Spinal cord (tissue), 10 donors: ENCODE results near the gene GABRG3. TPM values are rescaled to one million over a fixed set of nuclear protein-coding genes. Genes with fewer than 3 reads are reported as not detected.
A peak's percentile ranks its signal among the peaks of the same experiment; 100 is the strongest.

ENCODE experiments used
- DNase-seq, 6 donors: peaks; one replicate each; pipeline versions ENCODE4 v3.0.0 to v3.0.0-alpha.2; 2013 to 2015; ENCODE audit warnings: low spot score in 6 of 6, low read depth in 4 of 6
- H3K27ac ChIP-seq: one replicate; pipeline ENCODE4 v1.5.1; 2013; ENCODE audit warnings: low read depth, low read length, control low read depth
- H3K27me3 ChIP-seq: one replicate; pipeline ENCODE4 v1.6.1; 2013; ENCODE audit warnings: low read length; ENCODE audit not compliant: control insufficient read depth, insufficient read depth
- H3K36me3 ChIP-seq: one replicate; pipeline ENCODE4 v1.6.1; 2013; ENCODE audit warnings: low read length; ENCODE audit not compliant: control insufficient read depth, insufficient read depth
- H3K4me1 ChIP-seq: one replicate; pipeline ENCODE4 v1.6.1; 2013; ENCODE audit warnings: low read length; ENCODE audit not compliant: control insufficient read depth, insufficient read depth
- H3K4me3 ChIP-seq: one replicate; pipeline ENCODE4 v1.5.1; 2013; ENCODE audit warnings: low read depth, low read length, control low read depth
- H3K9me3 ChIP-seq: one replicate; pipeline ENCODE4 v1.6.1; 2013; ENCODE audit warnings: low read length; ENCODE audit not compliant: control insufficient read depth, insufficient read depth
- WGBS: methylation state at CpG from one replicate; pipeline ENCODE4 v1.1.5; 2013; ENCODE audit warnings: missing lambda C conversion rate; ENCODE audit not compliant: insufficient coverage; 5-methylcytosine and 5-hydroxymethylcytosine counted together
- polyA plus RNA-seq, 2 donors: library from polyadenylated mRNA; unstranded; fragments of 120-200 nt; gene quantifications; one replicate each; pipeline ENCODE4 v1.2.1, GENCODE V29; 2013; ENCODE audit not compliant: insufficient read length in 2 of 2
- total RNA-seq, 2 donors: library from RNA; depleted of rRNA in 1 of 2; stranded (reverse); fragments of 120-200 nt in 1 of 2; fragments of >200 nt in 1 of 2; gene quantifications; one replicate each; pipeline versions ENCODE4 v1.2.3 to v1.2.4, GENCODE V29; 2013 to 2014
- donor health status: healthy.

The GABRG3 gene
- total and polyA plus RNA-seq, 4 donors: 5.7 to 23.7 (median 10.4) TPM

DNA sequence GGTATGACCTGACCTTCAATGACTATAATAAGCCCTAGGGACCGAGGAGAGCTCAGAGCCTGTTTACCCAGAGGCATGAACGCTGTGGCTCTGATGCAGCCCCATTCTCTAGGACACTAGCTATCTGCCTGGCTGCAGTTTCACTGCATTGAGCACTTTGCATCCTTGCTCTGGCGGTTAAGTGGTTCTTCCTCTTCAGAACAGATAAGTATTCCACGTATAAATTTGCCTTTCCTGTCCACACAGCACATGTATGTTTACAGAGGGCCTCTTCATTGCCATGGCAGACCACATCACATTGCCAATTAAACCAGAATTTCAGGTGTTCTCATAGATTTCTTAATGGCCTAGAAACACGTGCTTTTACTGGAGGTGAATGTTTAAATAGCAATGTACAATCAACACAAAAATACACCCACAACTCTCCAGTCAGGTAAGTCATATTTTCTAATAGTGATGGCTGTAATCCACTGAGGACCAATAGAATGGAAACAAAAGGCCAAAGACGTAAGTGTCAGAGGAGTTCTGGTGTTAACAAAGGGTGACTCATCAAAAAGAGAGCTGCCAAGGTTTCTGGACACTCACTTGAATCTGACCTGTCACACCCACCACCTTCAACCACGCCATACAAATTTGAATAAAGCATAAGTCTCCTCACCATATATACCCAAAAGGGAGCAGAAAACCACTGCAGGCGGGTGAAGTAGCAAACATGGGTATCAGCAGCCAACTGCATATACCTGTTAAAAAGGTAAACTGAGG, 574.7 kb downstream of the GABRG3 start:
- DNase-seq: no peak
- 89% methylated on average over 4 of the region's 8 CpGs for WGBS

DNA sequence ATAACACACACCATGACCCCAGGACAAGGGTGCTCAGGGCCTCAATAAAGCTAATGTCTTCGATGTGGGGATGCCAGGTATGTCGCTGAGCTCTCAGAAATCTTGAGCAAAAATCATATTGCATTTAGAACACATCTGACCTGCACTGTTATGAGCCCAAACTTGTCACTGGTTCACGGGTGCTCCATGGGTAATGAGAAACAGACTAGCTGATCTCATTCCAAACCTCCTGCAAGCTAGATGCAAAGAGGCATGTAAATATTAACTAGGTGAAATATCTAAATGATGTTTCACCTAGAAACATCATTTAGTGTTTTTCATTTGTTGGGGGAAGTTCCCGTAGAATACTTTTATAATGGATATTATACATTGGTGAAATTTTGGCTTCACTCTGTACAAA, 578.8 kb downstream of the GABRG3 start:
- H3K36me3 ChIP-seq: no peaks in the 10 kb centered on the region
- DNase-seq: no peak
- no peak overlapping the region for H3K4me3 ChIP-seq
- no CpG with 5 or more reads among the region's 4 CpGs for WGBS
- no peak overlapping the region for H3K27ac ChIP-seq
- no peaks in the 10 kb centered on the region for H3K9me3 ChIP-seq
- H3K27me3 ChIP-seq: no peaks in the 10 kb centered on the region
- no peaks in the 10 kb centered on the region for H3K4me1 ChIP-seq

More for the DNA sequence above, 574.7 kb downstream of the GABRG3 start:
- no peaks in the 10 kb centered on the region for H3K4me1 ChIP-seq
- no peaks in the 10 kb centered on the region for H3K36me3 ChIP-seq
- no peak overlapping the region for H3K4me3 ChIP-seq
- no peaks in the 10 kb centered on the region for H3K27me3 ChIP-seq
- H3K9me3 ChIP-seq: no peaks in the 10 kb centered on the region
- H3K27ac ChIP-seq: no peak overlapping the region

DNA sequence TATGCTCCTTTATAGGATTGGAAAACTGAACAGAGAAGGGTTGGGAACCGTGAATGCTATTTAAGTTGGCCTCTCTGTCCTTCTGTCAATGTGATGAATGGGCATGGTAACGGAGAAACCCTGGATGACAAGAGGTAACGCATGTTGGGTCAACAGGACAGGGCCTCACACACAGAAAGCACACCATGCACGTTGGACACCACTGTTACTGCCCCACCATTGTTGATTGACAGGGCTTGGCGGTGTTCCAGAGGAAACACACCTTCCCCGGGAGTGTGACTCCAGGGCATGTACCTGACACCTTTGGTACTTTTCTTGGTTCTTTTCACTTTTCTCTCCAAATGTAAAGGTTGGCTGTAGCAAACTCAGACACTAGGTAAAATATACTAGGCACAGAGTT, 579.7 kb downstream of the GABRG3 start:
- H3K27me3 ChIP-seq: no peaks in the 10 kb centered on the region
- H3K9me3 ChIP-seq: no peaks in the 10 kb centered on the region
- no peaks in the 10 kb centered on the region for H3K4me1 ChIP-seq
- H3K36me3 ChIP-seq: no peaks in the 10 kb centered on the region
- no peak for DNase-seq
- no peak overlapping the region for H3K27ac ChIP-seq
- H3K4me3 ChIP-seq: no peak overlapping the region
- WGBS: 74% methylated on average over 3 of the region's 6 CpGs

DNA sequence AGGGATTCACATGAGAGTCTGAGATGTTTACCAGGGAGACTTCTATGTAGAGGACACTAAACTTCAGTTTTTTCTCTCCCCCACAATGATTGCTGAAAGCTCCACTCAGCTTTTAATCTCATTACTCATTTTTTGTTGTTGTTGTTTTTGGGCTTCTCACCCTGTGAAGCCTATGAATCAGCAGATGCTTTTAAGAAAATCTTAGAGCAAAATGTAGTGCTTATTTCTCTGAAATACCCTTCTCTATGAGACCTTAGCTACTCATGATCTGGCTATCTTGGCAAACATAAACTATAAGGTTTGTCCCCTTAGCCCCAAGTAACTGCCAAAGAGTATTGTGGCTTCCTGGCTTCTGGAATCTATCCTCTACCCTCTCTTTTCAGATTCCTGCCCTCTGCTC, 590.8 kb downstream of the GABRG3 start:
- DNase-seq: no peak
- Histone ChIP-seq H3K36me3 (no peaks in the 10 kb centered on the region), H3K4me3 (no peak overlapping the region), H3K9me3 (peaks cover 9% of the 10 kb centered on the region), H3K27ac (no peak overlapping the region), H3K27me3 (no peaks in the 10 kb centered on the region), H3K4me1 (peaks cover 3% of the 10 kb centered on the region)

DNA sequence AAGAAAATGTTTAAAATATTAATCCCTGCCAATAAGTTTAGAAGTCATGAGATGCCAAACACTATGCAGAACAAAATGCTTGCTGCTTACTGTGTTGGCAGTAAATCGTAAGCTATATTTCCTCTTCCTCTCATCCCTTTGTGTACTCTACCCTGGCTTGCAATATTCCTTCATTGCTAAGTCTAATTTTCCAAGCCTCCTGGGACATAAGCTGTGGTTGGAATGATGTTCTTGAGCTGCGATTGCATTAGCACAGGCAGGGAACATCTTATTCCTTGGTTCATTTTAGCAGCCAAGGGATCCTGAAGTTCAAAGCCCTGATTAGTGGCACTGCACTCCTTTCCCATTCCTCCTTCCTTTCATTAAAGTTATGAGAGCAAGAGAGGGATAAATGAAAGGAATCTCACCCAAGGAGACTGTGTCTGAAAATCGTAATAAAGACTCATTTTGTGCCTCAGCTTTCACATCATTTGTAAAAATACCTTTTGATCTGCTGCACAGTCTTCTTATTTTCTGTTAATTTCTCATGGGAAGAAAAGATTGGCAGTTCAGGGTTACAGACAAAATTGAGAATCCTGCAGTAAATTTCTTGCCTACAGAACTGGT, 592.9 kb downstream of the GABRG3 start:
- peak in 1 of 6 donors; percentile 17 for DNase-seq
- no peaks in the 10 kb centered on the region for H3K36me3 ChIP-seq
- H3K4me1 ChIP-seq: peaks cover 3% of the 10 kb centered on the region
- H3K4me3 ChIP-seq: no peak overlapping the region
- WGBS: no CpG with 5 or more reads among the region's 3 CpGs
- no peaks in the 10 kb centered on the region for H3K27me3 ChIP-seq
- peaks cover 9% of the 10 kb centered on the region for H3K9me3 ChIP-seq
- H3K27ac ChIP-seq: no peak overlapping the region

DNA sequence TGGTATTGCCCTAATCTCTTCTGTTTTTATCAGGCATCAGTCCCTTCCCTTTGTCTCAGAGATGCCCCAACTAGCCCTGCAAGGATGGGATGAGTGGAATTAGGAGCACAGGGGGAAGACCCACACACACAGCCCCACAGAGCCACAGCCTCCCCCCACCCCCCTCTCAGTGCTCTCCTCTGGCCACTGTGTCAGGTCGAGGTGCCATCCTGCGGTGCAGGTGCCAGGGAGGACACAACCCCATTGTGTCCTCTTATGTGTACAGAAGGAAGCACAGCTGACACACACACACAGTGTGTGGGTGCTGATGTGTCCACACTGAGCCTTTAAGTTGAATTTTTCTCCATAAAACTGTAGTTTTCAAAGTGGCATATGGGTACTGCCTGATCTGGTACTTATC, 593.7 kb downstream of the GABRG3 start:
- no peak overlapping the region for H3K4me3 ChIP-seq
- H3K9me3 ChIP-seq: peaks cover 9% of the 10 kb centered on the region
- no CpG with 5 or more reads among the region's 2 CpGs for WGBS
- DNase-seq: no peak
- no peaks in the 10 kb centered on the region for H3K36me3 ChIP-seq
- H3K27ac ChIP-seq: no peak overlapping the region
- H3K27me3 ChIP-seq: no peaks in the 10 kb centered on the region
- peaks cover 3% of the 10 kb centered on the region for H3K4me1 ChIP-seq

DNA sequence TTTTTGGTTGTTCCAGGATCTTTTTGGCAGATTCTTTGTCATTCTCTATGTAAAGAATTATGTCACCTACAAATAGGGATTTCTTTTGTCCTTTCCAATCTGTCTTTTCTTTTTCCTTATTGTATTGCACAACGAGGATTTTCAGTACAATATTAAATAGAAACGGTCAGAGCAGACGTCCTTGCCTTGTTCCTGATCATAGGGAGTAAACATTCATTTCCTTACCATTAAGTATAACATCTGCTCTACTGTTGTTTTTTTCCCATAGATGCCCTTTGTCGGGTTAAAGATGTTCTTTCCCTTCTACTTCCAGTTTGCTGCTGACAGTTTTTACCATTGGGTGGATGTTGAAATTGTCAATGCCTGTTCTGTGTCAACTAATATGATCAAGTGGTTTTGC, 599.8 kb downstream of the GABRG3 start:
- no peaks in the 10 kb centered on the region for H3K36me3 ChIP-seq
- WGBS: no CpG with 5 or more reads among the region's 4 CpGs
- H3K27me3 ChIP-seq: no peaks in the 10 kb centered on the region

DNA sequence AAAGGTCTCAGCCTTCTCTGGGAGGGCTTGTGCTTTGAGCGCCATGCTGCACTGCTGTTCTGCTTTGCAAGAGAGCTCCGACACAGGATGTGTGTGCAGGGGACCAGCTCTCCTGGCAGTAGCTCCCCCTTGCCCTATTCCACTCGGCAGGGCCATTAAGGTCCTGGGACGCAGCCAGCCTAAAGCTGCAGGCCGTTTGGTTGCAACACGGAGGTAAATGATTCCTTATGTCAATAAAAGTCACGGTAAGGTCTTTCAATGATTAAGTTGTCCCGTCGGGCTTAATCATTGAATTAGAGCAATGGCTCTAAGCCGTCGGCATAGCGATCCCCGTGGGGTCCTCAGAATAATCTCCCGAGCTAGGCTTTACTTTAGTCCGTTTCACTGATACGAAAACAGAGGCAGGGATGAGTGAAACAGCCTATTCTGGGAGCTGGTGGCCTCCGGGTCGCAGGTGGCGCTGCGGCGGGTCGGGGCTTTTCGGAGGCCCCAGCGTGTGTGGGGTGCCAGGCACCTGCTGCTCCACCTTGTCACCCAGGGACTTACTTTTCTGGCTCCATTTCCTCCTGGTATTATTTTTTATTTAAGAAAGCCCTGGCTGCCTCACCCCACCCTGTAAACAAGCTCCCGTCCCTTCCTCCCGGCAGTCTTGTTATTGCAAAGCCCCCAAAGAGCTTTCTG, 603.0 kb downstream of the GABRG3 start:
- Histone ChIP-seq H3K27ac (no peak overlapping the region), H3K36me3 (no peaks in the 10 kb centered on the region), H3K9me3 (no peaks in the 10 kb centered on the region), H3K4me3 (no peak overlapping the region), H3K4me1 (peaks cover 7% of the 10 kb centered on the region), H3K27me3 (no peaks in the 10 kb centered on the region)
- WGBS: 69% methylated on average over 22 of the region's 26 CpGs
- DNase-seq: peak in 1 of 6 donors; percentile 39

More for the DNA sequence above, 599.8 kb downstream of the GABRG3 start:
- no peak overlapping the region for H3K4me3 ChIP-seq
- H3K27ac ChIP-seq: no peak overlapping the region
- no peaks in the 10 kb centered on the region for H3K9me3 ChIP-seq
- H3K4me1 ChIP-seq: peaks cover 7% of the 10 kb centered on the region
- no peak for DNase-seq

DNA sequence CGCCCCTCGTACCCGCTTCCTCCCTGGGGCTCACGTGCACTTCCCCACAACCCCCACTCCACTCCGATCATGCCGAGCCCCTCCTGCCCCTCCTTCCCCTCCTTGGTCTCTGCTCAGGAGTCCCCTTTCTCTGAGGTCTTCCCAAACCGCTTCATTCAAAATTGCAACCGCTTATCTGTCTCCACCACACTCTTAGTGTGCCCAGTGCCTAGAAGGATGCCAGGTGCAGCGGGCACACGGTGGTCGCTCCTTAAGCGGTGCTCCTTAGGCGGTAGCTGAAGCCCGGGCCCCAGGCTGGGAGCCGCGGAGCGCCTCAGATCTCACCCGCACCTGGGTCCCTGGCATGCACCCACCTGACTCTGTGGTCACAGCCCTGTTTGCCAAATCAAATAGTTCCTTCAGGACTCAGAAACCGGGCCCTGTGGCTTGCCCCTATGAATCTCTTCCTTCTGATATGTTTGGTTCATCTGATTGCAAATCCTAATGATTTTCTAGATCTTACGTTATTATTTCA, 603.6 kb downstream of the GABRG3 start:
- 95% methylated on average over 19 of the region's 20 CpGs for WGBS
- H3K36me3 ChIP-seq: no peaks in the 10 kb centered on the region

More for the DNA sequence above, 603.6 kb downstream of the GABRG3 start:
- H3K9me3 ChIP-seq: no peaks in the 10 kb centered on the region
- no peak for DNase-seq
- peaks cover 7% of the 10 kb centered on the region for H3K4me1 ChIP-seq
- no peak overlapping the region for H3K27ac ChIP-seq
- H3K4me3 ChIP-seq: no peak overlapping the region
- no peaks in the 10 kb centered on the region for H3K27me3 ChIP-seq
